ENCODE results near the gene TRPV6. TPM values are rescaled to one million over a fixed set of nuclear protein-coding genes. Genes with fewer than 3 reads are reported as not detected.
A peak's percentile ranks its signal among the peaks of the same experiment; 100 is the strongest.

Gene TRPV6
- total RNA-seq, 2 donors from 2014 or later = 0.19 to 0.71 TPM

DNA sequence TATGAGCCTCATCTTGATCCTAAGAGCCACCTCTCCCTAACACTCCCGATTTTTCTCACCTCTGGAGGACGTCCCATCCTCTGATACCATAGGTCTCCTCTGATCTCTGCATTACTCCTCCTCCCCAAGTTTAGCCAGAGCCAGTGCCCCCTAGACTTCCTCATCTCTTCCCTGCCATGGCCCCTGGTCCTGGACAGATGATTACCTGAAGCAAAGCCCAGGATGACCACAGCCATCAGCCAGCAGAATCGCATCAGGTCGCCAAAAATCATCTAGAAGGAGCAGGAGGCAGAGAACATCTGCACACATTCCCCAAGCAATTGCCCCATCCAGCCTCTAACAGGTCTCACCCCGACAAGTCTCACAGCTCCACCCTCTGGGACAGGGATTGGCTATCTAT lies 11.7 kb downstream of the TRPV6 start:
- Histone ChIP-seq H3K27me3 (no peaks in the 10 kb centered on the region), H3K9me3 (no peaks in the 10 kb centered on the region), H3K36me3 (no peaks in the 10 kb centered on the region), H3K4me1 (no peaks in the 10 kb centered on the region), H3K27ac (no peak overlapping the region), H3K4me3 (no peak overlapping the region)
- DNase-seq (ENCODE audit: low spot score) = no peak
- TF ChIP-seq, protein P1, sequence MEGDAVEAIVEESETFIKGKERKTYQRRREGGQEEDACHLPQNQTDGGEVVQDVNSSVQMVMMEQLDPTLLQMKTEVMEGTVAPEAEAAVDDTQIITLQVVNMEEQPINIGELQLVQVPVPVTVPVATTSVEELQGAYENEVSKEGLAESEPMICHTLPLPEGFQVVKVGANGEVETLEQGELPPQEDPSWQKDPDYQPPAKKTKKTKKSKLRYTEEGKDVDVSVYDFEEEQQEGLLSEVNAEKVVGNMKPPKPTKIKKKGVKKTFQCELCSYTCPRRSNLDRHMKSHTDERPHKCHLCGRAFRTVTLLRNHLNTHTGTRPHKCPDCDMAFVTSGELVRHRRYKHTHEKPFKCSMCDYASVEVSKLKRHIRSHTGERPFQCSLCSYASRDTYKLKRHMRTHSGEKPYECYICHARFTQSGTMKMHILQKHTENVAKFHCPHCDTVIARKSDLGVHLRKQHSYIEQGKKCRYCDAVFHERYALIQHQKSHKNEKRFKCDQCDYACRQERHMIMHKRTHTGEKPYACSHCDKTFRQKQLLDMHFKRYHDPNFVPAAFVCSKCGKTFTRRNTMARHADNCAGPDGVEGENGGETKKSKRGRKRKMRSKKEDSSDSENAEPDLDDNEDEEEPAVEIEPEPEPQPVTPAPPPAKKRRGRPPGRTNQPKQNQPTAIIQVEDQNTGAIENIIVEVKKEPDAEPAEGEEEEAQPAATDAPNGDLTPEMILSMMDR (IDR thresholded peaks at IDR 0.05) = no peak

DNA sequence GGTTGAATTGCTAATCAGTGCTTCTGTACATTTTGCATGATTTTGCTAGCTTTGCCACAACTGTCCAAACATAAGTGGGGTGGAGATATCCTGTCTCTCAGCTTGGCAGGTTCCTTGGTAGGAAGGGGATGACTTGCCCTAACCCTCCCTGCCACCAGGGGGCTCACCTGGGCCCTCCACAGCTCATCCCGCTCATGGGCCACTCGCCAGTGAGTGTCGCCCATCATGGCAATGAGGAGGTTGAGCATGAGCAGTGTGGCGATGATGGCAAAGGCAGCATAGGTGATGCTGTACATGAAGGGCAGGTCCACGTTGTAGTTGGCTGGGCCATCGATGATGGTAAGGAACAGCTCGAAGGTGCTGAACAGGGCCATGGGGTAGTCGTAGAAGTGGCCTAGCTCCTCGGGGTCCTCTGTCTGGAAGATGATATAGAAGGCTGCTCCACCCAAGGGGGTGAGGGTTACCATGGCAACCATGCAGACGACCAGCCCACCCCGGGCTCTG lies 12.2 kb downstream of the TRPV6 start:
- H3K4me1 ChIP-seq = no peaks in the 10 kb centered on the region
- H3K36me3 ChIP-seq = no peaks in the 10 kb centered on the region
- H3K9me3 ChIP-seq = no peaks in the 10 kb centered on the region
- no peak overlapping the region for H3K4me3 ChIP-seq
- no peak overlapping the region for H3K27ac ChIP-seq
- no peaks in the 10 kb centered on the region for H3K27me3 ChIP-seq
- TF ChIP-seq, protein P1 (IDR thresholded peaks at IDR 0.05) = peak in 1 of 2 donors; percentile 39
- DNase-seq (ENCODE audit: low spot score) = no peak

DNA sequence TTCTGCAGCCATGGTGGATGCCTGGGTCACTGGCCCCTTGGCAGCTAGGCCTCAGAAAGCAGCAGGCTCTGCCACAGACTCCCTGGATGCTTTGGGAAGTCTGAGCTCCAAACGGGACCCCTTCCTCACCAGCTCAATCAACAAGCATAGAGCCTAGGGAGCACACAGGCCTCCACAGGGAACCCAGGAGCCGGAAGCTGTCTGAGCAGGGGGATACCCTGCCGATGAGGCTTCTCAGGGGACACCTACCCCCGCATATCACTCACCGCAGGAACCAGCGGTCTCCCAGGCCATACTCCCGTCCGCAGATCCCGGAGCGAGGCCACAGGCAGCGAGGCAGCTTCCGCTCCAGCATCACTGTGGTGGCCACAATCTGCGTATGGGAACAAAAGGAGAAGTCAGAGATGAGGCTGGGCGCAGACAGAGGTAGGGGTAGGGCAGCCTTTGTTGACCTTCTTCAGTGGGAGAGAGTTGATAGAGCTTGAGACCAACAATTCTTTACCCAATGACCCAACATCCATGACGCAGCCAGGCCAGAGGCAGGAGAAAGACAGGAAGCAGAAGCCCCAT lies 13.4 kb downstream of the TRPV6 start:
- Histone ChIP-seq H3K27ac (no peak overlapping the region), H3K4me3 (no peak overlapping the region), H3K27me3 (no peaks in the 10 kb centered on the region), H3K9me3 (no peaks in the 10 kb centered on the region), H3K36me3 (no peaks in the 10 kb centered on the region), H3K4me1 (no peaks in the 10 kb centered on the region)
- DNase-seq (ENCODE audit: low spot score) = peak; percentile 48
- TF ChIP-seq, protein P1 (IDR thresholded peaks at IDR 0.05) = no peak

DNA sequence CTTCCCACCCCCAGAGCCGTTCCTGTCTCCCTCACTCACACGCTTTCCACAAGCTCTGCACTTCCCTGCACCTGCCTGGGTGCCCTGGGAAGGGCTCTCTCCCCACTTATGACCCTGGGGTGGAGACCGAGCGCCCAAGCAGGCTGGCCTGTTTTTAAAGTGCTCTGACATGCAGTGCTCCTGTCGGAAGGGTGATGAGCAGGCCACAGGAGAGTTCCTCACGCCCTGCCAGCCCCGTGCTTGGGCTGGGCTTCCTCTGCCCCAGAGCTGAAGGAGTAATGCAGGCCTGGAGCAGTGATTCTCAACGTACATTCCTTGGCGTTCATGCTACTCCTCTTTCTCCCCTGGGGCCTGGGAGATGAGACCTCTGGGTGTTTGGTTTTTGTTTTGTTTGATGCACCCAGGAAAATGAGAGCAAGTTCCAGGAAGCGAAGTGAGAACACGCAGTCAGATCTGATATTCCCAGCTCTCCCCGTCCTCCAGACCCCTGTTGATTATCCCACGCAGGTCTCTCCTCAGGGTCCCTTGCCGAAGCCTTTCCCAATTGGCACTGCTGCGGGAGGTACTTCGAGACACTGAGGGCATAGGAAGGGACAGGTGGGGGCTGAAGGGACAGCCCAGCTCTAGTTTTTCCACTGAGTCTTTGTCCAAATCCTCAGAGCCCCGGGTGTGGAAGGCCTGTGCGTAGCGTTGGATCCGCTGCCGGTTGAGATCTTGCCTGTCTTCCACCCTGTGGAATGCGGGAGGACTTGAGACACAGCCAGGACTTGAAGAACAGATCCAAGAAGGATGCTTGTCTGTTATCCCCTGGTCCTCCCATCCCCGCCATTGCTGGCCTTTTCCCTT lies 14.1 kb downstream of the TRPV6 start:
- no peaks in the 10 kb centered on the region for H3K36me3 ChIP-seq
- no peak overlapping the region for H3K4me3 ChIP-seq
- H3K27ac ChIP-seq = no peak overlapping the region
- no peaks in the 10 kb centered on the region for H3K27me3 ChIP-seq
- TF ChIP-seq, protein P1 (IDR thresholded peaks at IDR 0.05) = no peak
- DNase-seq (ENCODE audit: low spot score) = peak; percentile 50
- H3K9me3 ChIP-seq = no peaks in the 10 kb centered on the region
- H3K4me1 ChIP-seq = no peaks in the 10 kb centered on the region

DNA sequence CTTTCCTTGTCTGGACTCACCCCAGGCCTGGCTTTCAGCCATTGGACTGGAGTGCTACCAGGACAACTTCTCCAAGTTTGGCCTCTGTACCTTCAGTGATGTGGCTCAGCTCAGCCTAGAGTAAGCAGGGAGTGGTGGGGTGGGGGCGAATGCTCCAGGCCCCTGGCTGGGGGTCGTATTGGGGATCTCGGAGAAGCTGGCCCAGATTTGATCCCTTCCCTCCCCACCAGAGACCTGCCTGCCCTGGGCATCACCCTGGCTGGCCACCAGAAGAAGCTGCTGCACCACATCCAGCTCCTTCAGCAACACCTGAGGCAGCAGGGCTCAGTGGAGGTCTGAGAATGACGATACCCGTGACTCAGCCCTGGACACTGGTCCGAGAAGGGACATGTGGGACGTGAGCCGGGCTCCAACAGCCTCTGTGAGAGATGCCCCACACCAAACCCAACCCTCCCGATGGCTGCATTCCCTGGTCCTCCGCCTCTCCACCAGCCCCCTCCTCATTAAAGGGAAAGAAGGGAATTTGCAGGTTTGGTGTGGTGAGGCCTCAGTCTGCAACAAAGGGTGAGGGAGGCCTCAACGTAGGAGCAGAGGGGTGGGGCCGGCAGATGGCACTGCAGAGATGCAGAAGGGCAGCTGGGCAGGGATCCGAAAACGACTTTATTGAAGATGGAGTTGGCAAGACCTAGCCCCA lies 14.8 kb downstream of the TRPV6 start:
- TF ChIP-seq, protein P1 (IDR thresholded peaks at IDR 0.05) = no peak
- peak; percentile 46 for DNase-seq (ENCODE audit: low spot score)
- Histone ChIP-seq H3K4me1 (no peaks in the 10 kb centered on the region), H3K36me3 (no peaks in the 10 kb centered on the region), H3K4me3 (no peak overlapping the region), H3K27me3 (no peaks in the 10 kb centered on the region), H3K9me3 (no peaks in the 10 kb centered on the region), H3K27ac (no peak overlapping the region)
